Trophoblast cell (in vitro differentiated cells and primary cell): ENCODE results near the gene VASP.
A peak's percentile ranks its signal among the peaks of the same experiment; 100 is the strongest.

Experiments used
- DNase-seq, 2 donors: peaks; one replicate each; pipeline ENCODE4 v3.0.0-alpha.2; 2016
- H2AFZ ChIP-seq: 2 replicates; pipeline ENCODE4 v1.6.1; 2013; ENCODE audit warnings: low read length, moderate library complexity, mild to moderate bottlenecking; ENCODE audit not compliant: insufficient read depth, poor library complexity
- H2AK5ac ChIP-seq: 2 replicates; pipeline ENCODE4 v1.6.1; 2013; ENCODE audit warnings: mild to moderate bottlenecking, low read length
- H2BK120ac ChIP-seq: 2 replicates; pipeline ENCODE4 v1.6.1; 2013; ENCODE audit warnings: low read length, mild to moderate bottlenecking, moderate library complexity; ENCODE audit not compliant: insufficient read depth, poor library complexity
- H2BK12ac ChIP-seq: 2 replicates; pipeline ENCODE4 v1.6.1; 2013; ENCODE audit warnings: mild to moderate bottlenecking, low read length, moderate library complexity
- H2BK5ac ChIP-seq: 2 replicates; pipeline ENCODE4 v1.6.1; 2013; ENCODE audit warnings: low read length, low read depth, moderate library complexity, mild to moderate bottlenecking; ENCODE audit not compliant: poor library complexity
- H3K14ac ChIP-seq: 2 replicates; pipeline ENCODE4 v1.6.1; 2013; ENCODE audit warnings: mild to moderate bottlenecking, low read length
- H3K18ac ChIP-seq: 2 replicates; pipeline ENCODE4 v1.6.1; 2013; ENCODE audit warnings: mild to moderate bottlenecking, low read length
- H3K23ac ChIP-seq: 2 replicates; pipeline ENCODE4 v1.6.1; 2013; ENCODE audit warnings: low read length
- H3K27ac ChIP-seq: 2 replicates; pipeline ENCODE4 v1.5.1; 2013; ENCODE audit warnings: low read depth, mild to moderate bottlenecking, inconsistent platforms, low read length, moderate library complexity
- H3K27me3 ChIP-seq: 2 replicates; pipeline ENCODE4 v1.6.1; 2013; ENCODE audit warnings: inconsistent platforms, mild to moderate bottlenecking, low read length, moderate library complexity; ENCODE audit not compliant: insufficient read depth
- H3K36me3 ChIP-seq, 2 experiments: 1 replicate in 1 of 2; 2 replicates in 1 of 2; pipeline ENCODE4 v1.6.1; 2013; ENCODE audit warnings: low read length in 2 of 2, mild to moderate bottlenecking in 2 of 2, moderate library complexity in 1 of 2; ENCODE audit not compliant: insufficient read depth in 2 of 2, control insufficient read depth in 1 of 2
- H3K4ac ChIP-seq: 2 replicates; pipeline ENCODE4 v1.6.1; 2013; ENCODE audit warnings: low read depth, mild to moderate bottlenecking, low read length, moderate library complexity
- H3K4me1 ChIP-seq, 2 experiments: 1 replicate in 1 of 2; 2 replicates in 1 of 2; pipeline ENCODE4 v1.6.1; 2013; ENCODE audit warnings: low read length in 2 of 2, mild to moderate bottlenecking in 2 of 2, moderate library complexity in 1 of 2; ENCODE audit not compliant: insufficient read depth in 2 of 2, control insufficient read depth in 1 of 2
- H3K4me2 ChIP-seq: 2 replicates; pipeline ENCODE4 v1.6.1; 2013; ENCODE audit warnings: inconsistent platforms, mild to moderate bottlenecking, low read length, moderate library complexity
- H3K4me3 ChIP-seq: 2 replicates; pipeline ENCODE4 v1.5.1; 2013; ENCODE audit warnings: mild to moderate bottlenecking, low read depth, low read length, inconsistent platforms
- H3K79me1 ChIP-seq: one replicate; pipeline ENCODE4 v1.6.1; 2013; ENCODE audit warnings: low read length
- H3K79me2 ChIP-seq: 2 replicates; pipeline ENCODE4 v1.6.1; 2013; ENCODE audit warnings: low read length, mild to moderate bottlenecking; ENCODE audit not compliant: control insufficient read depth, insufficient read depth, poor library complexity
- H3K9ac ChIP-seq: 2 replicates; pipeline ENCODE4 v1.6.1; 2013; ENCODE audit warnings: mild to moderate bottlenecking, low read length
- H3K9me3 ChIP-seq: 2 replicates; pipeline ENCODE4 v1.6.1; 2013; ENCODE audit warnings: low read depth, mild to moderate bottlenecking, control low read depth, inconsistent platforms, low read length; ENCODE audit not compliant: insufficient read depth
- H4K12ac ChIP-seq: 2 replicates; pipeline ENCODE4 v1.6.1; 2013; ENCODE audit warnings: low read depth, mild to moderate bottlenecking, low read length, moderate library complexity
- H4K8ac ChIP-seq: 2 replicates; pipeline ENCODE4 v1.6.1; 2013; ENCODE audit warnings: low read depth, mild to moderate bottlenecking, low read length, moderate library complexity
- H4K91ac ChIP-seq: one replicate; pipeline ENCODE4 v1.6.1; 2013; ENCODE audit warnings: low read depth, mild to moderate bottlenecking, low read length, moderate library complexity
- whole genome bisulfite sequencing: extraction: QIAGEN DNeasy Blood & Tissue Kit; methylation state at CpG from one replicate; pipeline ENCODE4 v1.1.7; 2013; ENCODE audit warnings: missing lambda C conversion rate; ENCODE audit not compliant: insufficient read length, insufficient coverage; ENCODE audit errors: extremely low coverage; 5-methylcytosine and 5-hydroxymethylcytosine counted together

VASP gene

DNA sequence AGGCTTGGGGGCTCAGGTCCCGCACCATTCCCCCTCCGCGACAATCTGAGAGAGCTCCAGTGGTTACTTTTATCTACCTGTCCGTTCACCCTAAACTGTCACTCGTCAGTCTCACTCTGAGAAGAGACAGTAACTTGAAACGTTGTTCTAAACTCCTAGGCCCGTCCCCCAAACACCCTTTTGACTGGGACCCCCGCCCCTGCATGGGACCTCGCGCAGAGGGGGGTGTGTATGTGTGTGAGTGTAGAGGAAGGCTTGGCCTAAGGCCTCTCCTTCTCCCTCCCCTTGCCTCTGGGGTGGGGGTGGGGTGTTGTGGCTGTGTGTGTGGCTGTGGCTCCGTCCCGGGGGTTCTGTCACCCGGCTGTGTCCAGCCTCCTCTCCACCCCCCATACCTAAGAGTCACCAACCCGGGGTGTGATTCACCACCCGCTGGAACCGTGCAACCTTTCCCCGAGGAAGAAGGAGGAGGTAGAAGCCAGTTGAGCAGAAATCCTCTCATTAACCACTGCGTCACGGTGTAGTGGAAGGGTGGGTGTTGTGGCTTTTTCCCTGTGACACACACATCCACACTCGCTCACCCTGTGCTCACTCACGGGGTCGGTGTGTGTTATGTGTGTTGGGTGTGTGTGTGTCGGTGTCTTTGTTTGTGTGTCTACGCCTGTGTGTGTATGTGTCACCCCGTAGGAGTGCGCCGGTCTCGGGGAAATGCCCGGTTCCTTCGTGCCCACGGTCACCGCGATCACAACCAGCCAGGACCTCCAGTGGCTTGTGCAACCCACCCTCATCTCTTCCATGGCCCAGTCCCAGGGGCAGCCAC is 37.1 kb upstream of the VASP start:
- no peaks in the 10 kb centered on the region for H3K27me3 ChIP-seq
- WGBS: no CpG with 5 or more reads among the region's 33 CpGs
- H4K12ac ChIP-seq: no peak overlapping the region
- no peak overlapping the region for H3K14ac ChIP-seq
- H2BK12ac ChIP-seq: no peak overlapping the region
- peak overlapping the region; percentile 18 for H2AFZ ChIP-seq
- H3K4ac ChIP-seq: no peak overlapping the region
- H3K79me2 ChIP-seq: peaks cover 2% of the 10 kb centered on the region
- no peak overlapping the region for H3K18ac ChIP-seq
- peak overlapping the region; percentile 44 for H3K9ac ChIP-seq
- H3K4me2 ChIP-seq: peak overlapping the region; percentile 98
- H3K4me1 ChIP-seq: peaks cover 6 to 9% of the 10 kb centered on the region in 2 experiments
- no peak overlapping the region for H3K27ac ChIP-seq
- H2BK120ac ChIP-seq: no peak overlapping the region
- H4K8ac ChIP-seq: no peak overlapping the region
- H4K91ac ChIP-seq: no peak overlapping the region
- DNase-seq: peak; percentile 48 to 65
- H3K36me3 ChIP-seq: peaks cover 14 to 21% of the 10 kb centered on the region in 2 experiments
- peak overlapping the region; percentile 56 for H3K23ac ChIP-seq
- peaks cover 4% of the 10 kb centered on the region for H3K9me3 ChIP-seq
- H3K4me3 ChIP-seq: peak overlapping the region; percentile 25
- peaks cover 9% of the 10 kb centered on the region for H3K79me1 ChIP-seq
- H2AK5ac ChIP-seq: no peak overlapping the region
- no peak overlapping the region for H2BK5ac ChIP-seq

GRCh38 chr19:45470762-45471081 is 36.6 kb upstream of the VASP start:
- Histone ChIP-seq H4K12ac (no peak overlapping the region), H3K4ac (no peak overlapping the region), H3K4me3 (peak overlapping the region; percentile 25), H3K4me1 (peaks cover 5 to 8% of the 10 kb centered on the region in 2 experiments), H2BK12ac (no peak overlapping the region), H3K23ac (no peak overlapping the region), H2AFZ (no peak overlapping the region), H3K14ac (no peak overlapping the region), H3K9ac (no peak overlapping the region), H3K27ac (no peak overlapping the region), H3K9me3 (peaks cover 4% of the 10 kb centered on the region), H2BK5ac (no peak overlapping the region), H3K79me2 (peaks cover 2% of the 10 kb centered on the region), H2AK5ac (no peak overlapping the region), H3K27me3 (no peaks in the 10 kb centered on the region), H3K79me1 (peaks cover 9% of the 10 kb centered on the region), H3K4me2 (no peak overlapping the region), H4K91ac (no peak overlapping the region), H2BK120ac (no peak overlapping the region), H3K18ac (no peak overlapping the region), H3K36me3 (peaks cover 14 to 21% of the 10 kb centered on the region in 2 experiments), H4K8ac (no peak overlapping the region)
- WGBS: no CpG with 5 or more reads among the region's 15 CpGs
- DNase-seq: no peak

- no peak overlapping the region for H3K4me2 ChIP-seq
- no CpG with 5 or more reads among the region's 16 CpGs for WGBS
- no peaks in the 10 kb centered on the region for H3K27me3 ChIP-seq
- no peak overlapping the region for H3K23ac ChIP-seq
- no peak overlapping the region for H3K9ac ChIP-seq
- H3K9me3 ChIP-seq: peaks cover 4% of the 10 kb centered on the region
- peaks cover 9% of the 10 kb centered on the region for H3K79me1 ChIP-seq
- H4K91ac ChIP-seq: no peak overlapping the region
- peak in 1 of 2 donors; percentile 59 for DNase-seq
- peaks cover 5 to 8% of the 10 kb centered on the region in 2 experiments for H3K4me1 ChIP-seq
- peaks cover 2% of the 10 kb centered on the region for H3K79me2 ChIP-seq
- H3K36me3 ChIP-seq: peaks cover 14 to 21% of the 10 kb centered on the region in 2 experiments
- H4K8ac ChIP-seq: no peak overlapping the region
- no peak overlapping the region for H2AK5ac ChIP-seq
- no peak overlapping the region for H4K12ac ChIP-seq
- no peak overlapping the region for H3K4me3 ChIP-seq
- no peak overlapping the region for H3K4ac ChIP-seq
- no peak overlapping the region for H2BK5ac ChIP-seq
- no peak overlapping the region for H2BK12ac ChIP-seq
- no peak overlapping the region for H2BK120ac ChIP-seq
- no peak overlapping the region for H3K14ac ChIP-seq
- H3K18ac ChIP-seq: no peak overlapping the region
- H3K27ac ChIP-seq: no peak overlapping the region
- H2AFZ ChIP-seq: no peak overlapping the region
Observed at GRCh38 chr19:45471111-45471930, 36.0 kb upstream of the VASP start.

GRCh38 chr19:45471931-45472562 is 35.2 kb upstream of the VASP start:
- DNase-seq: peak; percentile 28 to 77
- Histone ChIP-seq H2BK5ac (no peak overlapping the region), H3K18ac (no peak overlapping the region), H3K36me3 (peaks cover 14 to 21% of the 10 kb centered on the region in 2 experiments), H2AFZ (no peak overlapping the region), H4K91ac (no peak overlapping the region), H4K8ac (no peak overlapping the region), H3K27ac (no peak overlapping the region), H3K4ac (no peak overlapping the region), H3K4me1 (peaks cover 5 to 8% of the 10 kb centered on the region in 2 experiments), H3K4me2 (no peak overlapping the region), H2AK5ac (no peak overlapping the region), H4K12ac (no peak overlapping the region), H3K4me3 (no peak overlapping the region), H3K9ac (no peak overlapping the region), H3K23ac (no peak overlapping the region), H3K79me1 (peaks cover 8% of the 10 kb centered on the region), H3K14ac (no peak overlapping the region), H3K27me3 (no peaks in the 10 kb centered on the region), H2BK12ac (no peak overlapping the region), H3K79me2 (peaks cover 2% of the 10 kb centered on the region), H2BK120ac (no peak overlapping the region), H3K9me3 (peaks cover 4% of the 10 kb centered on the region)
- no CpG with 5 or more reads among the region's 7 CpGs for WGBS
